NCI-H2227 (cell line): ENCODE measurements around the gene PRLR.

Experiments used
- DNase-seq: peaks from one replicate; lab custom pipeline; 2025; ENCODE audit not compliant: unreplicated experiment; lab: John Stamatoyannopoulos, UW

Gene PRLR

DNA sequence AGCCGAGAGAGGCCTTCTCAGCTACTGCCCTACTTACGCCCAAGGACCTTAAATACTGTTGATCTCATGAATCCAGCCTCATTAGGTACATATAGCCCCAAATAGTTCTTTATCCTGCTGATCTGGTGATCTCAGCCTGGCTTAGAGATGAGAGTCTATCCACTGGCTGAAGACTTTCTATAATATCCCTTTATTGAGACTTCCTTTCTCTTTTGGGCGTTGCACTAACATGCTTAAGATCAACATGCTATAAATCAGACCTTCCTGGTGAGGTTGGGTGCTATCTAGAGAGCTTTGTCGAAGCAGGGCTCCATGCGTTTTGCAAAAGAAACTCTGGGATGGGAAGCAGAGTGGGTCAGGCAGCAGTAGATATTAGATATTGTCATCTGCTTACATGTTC, 138.6 kb downstream of the PRLR start:
- no peak for DNase-seq

DNA sequence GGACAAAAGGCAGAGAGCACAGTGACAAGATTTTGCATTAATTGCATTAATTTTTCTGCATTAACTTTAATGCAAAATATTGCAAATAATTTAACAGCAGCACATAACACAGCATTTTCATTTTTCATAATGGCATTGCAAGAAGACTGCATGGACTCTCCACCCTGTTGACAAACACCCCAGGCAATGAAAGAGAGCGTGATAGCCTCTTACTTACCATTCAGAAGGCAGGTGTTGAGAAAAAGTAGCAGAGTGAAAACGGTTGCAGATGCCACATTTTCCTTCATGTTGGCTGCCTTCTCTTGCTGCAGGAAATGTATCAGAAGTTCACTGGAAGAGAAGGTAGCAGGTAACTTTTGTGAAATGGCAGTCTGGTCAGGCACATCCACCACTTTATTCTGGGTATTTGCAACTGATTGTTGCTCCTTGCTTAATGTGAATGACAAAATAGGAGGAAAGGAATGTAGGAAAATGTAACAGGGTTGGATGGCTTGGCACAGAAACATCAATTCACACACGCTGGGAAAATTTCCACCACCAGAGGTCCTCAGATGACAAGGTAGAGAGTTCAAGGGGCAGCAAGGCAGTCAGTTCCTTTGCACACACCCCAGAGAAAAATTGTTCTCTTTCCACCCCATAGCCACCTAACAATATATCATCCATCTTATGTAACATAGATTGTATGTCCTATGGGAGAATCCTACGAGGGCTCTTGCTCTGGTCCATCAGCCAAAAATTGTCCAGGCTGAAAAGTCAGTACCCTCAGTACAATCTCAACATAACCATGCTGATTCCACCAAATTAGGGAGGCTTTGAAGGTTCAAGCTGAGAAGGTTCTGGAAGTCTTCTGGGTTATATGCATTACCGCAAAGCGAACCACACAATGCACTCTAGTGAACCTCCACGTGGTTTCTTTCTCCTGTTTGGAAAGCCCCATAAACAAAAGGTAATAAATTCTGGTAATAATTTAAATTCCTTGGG, 140.7 kb downstream of the PRLR start:
- peak; percentile 25 for DNase-seq

DNA sequence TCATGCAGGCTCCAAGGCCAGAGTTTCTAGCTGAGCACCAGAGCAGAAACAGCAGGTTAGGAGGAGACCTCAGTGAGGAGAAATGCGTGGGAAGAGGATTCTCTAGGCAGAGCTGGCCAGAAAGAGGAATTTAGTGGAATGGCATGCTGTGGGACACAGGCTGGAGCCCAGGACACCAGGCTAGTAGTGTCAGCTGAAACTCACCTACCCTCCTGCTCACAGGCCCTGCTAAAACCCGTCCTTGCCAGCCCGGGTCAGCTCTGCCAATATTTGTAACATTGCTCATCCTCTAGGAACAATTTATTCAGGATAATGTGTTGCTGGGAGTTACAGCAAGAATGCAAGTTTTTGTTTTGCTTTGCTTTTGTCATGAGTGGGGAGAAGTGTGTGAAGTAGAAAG, 142.3 kb downstream of the PRLR start:
- no peak for DNase-seq

DNA sequence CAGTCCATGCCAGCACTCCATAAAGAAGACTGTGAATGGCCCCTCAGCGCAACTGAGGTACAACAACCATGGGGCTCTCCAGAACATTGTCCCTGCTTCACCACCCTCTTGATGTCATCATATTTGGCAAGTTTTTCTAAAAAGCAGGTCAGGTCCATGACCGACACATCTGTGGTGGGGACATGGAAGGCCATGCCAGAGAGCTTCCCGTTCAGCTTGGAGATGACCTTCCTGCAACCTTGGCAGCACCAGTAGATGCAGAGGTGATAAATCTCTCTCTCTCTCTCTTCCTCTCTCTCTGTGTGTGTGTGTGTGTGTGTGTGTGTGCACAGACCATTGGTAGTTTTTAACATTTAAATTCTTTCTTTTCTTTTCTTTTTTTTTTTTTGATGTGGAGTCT, 147.1 kb downstream of the PRLR start:
- no peak for DNase-seq

DNA sequence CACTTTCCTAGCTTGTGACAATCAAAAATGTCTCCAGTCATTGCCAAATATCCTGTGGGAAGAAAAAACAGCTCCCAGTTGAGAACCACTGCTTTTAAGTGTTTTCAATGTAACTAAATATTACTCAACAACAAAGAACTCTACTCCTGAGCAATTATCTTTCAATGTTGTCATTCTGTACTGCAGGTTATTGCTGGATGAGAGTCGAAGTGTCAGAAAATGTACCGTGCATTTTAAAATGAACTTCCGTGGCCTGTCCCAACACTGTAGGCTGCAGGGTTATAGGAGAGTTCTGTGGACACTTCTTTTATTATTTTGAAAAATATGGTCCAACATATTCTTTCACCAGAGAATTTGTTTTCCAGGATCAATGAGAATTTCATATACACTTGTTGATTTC, 147.8 kb downstream of the PRLR start:
- DNase-seq: no peak

DNA sequence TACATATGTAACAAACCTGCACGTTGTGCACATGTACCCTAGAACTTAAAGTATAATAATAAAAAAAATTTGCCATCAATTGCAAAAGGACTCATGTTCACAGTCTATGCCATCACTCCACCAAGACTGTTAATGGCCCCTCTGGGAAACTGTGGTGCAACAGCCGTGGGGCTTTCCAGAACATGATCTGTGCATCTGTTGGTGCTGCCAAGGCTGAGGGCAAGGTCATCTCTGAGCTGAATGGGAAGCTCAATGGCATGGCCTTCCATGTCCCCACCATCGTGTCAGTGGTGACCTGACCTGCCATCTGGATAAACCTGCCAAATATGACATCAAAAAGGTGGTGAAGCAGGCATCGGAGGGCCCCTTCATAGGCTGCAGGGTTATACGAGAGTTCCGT, 149.2 kb downstream of the PRLR start:
- no peak for DNase-seq

DNA sequence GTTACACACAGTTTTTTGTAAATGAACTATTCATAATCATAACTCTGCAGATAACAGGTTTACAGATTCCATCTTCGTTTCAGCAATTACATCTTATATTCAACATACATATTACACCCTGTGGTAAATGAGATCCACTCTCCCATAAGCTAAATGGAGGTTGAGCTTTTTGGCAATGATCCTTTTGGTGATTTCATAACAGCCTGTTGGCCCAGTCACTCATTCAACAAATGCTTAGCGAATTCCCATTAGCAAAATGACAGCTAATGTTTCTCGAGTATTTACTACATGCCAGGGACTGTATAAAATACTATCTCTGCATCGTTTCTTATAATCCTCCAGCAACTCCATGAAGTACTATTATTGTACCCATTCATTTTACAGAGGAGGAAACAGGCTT, 157.1 kb downstream of the PRLR start:
- no peak for DNase-seq

DNA sequence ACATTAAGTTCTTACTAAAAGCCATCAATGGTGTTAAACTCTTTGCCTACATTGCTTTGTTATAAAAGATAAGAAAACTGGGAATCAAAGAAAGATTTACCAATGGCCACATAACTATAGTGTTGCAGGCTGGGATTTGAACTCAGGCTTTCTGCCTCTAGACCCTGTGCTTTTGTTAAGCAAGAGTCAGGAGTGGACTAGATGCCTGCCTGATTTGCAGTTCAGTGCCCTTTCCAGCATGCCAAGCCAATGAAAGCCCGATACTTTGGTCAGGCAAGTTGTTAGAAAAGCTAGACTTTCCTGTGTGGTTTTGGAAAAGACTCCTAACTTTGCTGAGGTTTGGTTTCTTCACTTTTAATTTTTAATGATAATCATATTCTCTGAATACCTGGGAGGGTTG, 161.1 kb downstream of the PRLR start:
- no peak for DNase-seq

DNA sequence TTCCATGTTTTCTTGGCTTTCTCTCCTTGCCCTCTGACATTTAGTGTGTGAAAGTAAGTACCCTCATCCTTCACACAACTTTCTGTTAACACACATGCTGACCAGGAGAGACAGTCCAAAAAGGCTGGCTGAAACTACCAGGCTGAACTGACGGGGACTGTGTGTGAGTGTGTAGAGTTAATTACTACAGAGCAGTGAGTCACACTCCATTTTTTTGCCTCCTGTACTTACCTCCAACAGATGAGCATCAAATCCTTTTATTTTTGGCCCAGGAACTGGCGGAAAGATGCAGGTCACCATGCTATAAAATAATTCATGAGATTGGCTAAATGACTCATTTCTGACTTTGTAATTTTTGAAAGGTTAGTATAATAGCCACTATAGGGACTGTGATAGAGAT, 162.3 kb downstream of the PRLR start:
- no peak for DNase-seq

DNA sequence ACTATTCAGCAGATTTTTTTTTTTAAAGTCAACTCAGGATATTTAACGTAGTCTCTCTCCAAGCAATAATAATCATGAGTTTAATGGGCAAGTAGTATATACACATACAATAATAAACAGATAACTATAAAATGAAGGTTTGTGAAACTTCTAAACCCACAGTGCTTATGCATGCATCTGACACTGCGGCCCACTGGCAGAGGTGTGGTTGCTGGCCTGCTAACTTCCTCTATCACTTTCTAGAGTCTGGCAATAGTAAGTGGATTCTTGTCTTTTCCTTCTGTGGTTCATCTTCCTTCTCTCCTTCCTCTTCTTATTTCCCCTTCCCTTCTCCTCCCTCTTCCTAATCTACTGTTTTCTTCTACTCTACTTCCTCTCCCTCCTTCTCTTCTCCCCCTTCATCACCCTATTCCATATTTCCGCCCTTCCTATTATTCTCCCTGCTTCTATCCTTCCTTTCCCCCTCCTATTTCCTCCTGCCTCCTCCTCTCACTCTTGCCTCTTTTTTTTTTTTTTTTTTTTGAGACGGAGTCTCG, 164.0 kb downstream of the PRLR start:
- DNase-seq: no peak

DNA sequence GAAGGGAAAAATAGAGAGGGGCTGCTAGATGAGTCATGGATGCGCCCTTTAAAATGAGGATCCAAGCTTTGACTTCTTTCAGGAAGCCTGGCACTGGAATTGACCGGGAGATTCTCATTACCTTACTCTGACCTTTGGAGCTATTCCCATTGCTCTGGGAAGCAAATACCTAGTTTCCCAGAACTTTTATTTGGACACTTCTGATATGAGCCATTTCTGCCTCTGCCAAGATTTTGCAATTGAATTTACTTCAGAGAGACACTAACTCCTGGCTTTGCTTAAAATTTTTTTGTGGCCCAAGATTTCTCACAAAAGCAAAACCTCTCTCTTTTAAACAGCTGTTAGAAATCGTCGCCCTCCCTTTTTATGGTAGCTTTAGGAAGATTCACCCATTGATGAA, 166.9 kb downstream of the PRLR start:
- no peak for DNase-seq

DNA sequence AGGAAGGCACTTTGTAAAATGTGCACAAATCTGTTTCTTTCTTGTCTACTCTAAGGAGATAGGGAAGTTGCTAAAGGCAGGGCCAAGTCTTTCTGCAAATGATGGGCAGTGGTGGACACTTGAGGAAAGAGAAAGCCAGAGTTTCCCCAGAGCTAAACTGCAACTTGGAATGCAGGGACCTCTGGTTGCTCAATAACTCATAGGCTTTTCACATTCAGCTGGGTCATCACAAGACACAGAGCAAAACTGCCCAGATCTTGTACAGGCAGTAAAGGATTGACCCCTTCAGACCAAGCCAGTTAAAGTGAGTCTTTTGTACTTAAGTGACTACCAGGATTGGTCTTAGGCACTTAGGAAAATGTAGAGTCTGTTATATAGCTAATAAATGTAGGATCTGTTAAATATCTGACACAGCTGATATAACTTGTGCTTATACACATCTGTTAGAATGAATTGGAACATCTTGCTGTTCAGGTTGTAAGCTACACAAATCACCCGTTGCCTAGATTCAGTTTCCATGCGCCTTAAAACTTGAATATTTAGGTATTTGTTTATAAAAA, 169.0 kb downstream of the PRLR start:
- no peak for DNase-seq

DNA sequence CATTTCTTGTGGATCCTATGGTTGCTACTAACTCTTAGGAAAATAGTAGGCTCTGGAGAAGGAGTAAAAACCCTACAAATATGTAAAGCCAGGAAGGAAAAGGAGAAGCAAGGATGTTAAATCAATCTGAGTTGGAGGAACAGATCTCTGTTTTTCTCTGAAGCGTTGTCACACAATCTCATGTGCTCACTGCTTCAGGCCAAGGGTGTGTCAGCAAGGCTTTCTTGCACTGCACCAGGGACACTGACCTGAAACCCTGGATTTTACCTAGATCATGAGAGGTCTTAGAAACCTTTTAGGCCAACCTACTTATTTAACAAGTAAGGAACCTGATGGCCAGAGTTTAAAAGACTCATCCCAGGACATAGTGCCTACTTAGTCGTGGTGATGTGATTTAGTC, 170.1 kb downstream of the PRLR start:
- DNase-seq: no peak

DNA sequence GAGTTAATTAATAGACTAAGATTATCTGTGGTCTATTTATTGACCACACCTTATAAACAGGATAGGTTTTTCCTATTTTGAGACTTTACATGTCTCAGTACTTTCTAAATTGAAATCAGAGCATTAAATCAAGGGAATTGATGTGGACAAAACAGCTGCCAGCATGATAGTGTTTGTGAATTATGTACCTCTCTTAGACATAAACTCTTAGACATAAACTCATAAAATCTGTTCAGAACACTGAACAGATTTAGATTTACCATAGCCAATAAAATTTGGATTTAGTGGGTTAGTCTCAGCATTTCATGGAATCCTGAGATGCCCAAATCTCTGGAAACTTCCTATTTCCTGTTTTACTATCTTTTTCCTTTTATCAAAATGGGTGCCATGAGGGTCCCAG, 171.0 kb downstream of the PRLR start:
- DNase-seq: no peak

DNA sequence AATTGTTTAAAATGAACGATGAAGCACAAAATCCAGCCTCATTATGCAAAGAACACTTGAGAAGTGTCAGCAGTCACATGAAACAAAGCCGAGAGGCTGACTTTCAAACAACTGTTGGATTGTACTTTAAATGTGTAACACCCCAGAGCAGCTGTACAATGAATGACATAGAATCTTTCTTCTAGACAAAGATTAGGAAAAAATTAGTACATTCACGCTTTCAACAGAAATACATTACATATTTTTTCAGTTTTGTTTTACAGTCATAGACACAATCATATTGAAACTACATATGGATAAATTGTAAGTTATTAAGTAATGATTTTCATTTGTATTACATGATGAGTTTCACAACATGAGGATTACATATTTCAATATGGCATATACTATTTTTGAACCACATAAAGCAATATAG, 171.9 kb downstream of the PRLR start:
- no peak for DNase-seq

DNA sequence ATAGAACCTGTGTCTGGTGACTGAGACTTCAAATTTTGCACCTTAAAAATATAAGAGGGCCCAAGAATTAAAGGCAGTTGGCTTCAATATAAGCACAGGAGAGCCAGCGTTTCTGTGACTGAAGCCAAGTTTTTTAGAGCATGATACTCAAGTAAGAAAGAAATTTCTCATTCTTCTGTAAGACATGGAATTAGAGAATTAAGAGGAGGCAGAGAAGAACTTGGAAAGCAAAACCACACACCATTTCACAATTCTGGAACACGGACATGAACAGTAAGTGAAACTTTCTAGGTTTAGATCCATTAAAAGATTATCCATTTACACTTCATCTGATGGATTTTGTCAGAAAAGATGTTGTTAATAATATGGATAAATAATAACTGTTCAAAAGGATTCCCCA, 173.6 kb downstream of the PRLR start:
- DNase-seq: no peak

DNA sequence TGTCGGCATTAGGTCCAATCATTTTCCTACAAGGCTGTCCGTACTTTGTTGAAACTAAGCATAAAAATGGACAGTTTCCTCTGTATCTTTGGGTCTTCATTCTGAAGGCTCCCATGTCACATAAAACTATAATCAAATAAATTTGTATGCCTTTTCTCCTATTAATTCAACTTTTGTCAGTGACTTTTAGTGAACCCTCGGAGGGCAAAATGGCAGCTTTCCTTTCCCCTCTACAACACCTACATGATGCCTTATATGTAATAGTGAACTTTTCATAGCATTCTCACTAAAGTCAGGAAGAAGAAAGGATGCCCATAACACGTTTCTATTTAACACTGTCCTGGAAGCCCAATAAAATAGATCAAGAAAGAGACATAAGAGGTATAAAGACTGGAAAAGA, 177.4 kb downstream of the PRLR start:
- no peak for DNase-seq

DNA sequence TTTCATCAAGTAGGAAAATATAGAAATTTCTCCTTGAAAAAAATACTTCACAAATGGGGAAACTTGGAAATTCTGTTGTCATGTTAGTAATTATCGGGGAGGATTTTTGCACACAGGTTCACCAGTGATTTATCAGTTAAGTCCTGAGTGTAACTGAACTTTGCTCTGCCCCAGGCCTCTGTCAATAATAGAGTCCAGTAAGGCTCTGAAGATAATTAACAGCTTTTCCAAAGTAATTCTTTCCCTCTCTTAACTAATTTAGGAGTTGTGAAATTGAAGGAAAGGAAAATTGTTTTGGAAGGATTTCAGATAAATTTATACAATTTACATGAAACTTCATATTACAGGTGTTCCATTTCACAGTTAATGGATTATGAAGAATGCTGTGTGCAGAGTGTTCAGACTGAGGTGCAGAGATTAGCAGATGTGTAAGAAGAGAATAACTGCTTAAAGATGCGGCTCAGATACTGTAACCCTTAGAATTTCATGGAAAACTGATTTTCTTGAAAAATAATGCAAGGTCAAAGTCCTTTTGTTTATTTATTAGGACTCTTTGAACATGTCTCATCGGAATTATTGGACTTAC, 179.7 kb downstream of the PRLR start:
- no peak for DNase-seq

DNA sequence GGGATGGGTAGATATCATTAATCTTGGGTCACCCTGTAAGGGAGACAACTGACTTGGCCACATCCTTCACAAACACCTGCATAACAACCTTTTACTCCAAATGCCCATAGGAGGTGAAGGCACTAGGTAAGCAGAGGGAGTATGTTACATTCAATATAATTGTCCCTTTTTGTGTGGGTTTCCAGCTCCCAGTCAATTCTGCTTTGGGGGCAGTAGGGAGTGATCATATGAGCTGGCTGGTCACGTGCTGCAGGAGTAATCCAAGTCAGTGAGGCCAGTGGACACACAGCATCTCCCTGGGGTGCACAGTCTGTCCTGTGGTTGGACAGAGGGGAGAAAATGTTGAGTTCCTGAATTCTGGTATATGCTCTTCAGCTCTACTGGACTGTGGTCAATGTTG, 181.4 kb downstream of the PRLR start:
- DNase-seq: no peak

DNA sequence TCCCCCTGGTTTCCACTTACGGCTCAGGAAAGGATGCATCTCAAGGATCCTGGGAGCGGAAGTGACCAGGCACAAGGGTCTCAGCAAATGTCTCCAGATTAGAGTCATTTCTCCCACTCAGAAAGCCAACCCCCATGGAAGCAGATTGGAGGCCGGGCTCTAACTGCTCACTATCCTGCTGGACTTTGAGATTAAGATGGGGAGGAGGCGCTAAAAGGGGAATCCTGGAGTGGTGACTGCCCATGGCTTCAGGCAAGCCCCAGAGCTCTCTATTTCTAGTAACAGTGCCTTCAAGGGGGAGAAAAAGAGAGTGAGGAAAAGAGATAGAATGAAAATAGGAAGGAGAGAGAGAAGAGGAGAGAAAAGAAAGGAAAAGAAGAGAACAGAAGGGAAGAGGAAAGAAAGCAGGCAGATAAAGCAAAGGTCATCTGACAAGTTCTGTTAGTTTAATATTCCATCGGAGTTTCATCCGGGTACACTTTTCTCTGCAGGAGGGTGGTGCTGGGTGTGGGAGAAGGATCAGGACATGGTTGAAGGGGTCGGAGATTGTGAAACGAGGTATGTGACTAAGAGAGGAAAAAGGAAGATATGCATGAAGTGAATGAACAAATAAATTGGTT, 182.4 kb downstream of the PRLR start, which contains the start of gene AGXT2:
AGXT2 (minus strand) TSS at position 165 of the 620 bp plus-strand sequence; CDS start at position 108, 57 bp downstream.
- no peak for DNase-seq

DNA sequence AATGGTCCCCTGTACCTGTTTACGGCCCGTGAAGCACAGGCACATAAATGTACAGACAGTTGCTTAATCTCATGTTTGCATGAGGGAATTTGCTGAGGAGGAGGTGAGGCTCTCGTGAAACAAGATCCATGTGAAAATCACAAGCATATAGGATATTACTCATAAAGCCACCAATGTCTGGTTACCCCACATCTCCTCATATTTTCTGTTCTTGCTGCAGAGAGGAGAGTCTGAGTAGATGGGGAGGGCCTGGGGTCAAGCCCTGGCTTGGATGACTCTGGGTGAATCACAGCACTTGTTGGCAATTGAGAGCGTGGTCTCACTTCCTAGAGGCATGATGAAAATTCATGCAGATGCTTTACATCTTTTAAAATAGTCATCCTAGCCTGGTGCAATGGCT, 183.5 kb downstream of the PRLR start:
- DNase-seq: no peak
